Lower leg skin (tissue), 3 donors: ENCODE results near the gene UNC5C.

Experiments used
- CTCF ChIP-seq, 3 donors: fragments of 450-650 bp; IDR thresholded peaks; one replicate each; pipeline ENCODE4 v1.5.1; 2016; ENCODE audit warnings: antibody characterized with exemption in 3 of 3, mild to moderate bottlenecking in 3 of 3, moderate library complexity in 2 of 3
- POLR2A ChIP-seq, 2 donors: fragments of 450-650 bp; IDR thresholded peaks; one replicate each; pipeline ENCODE4 v1.6.1; 2016 to 2017; ENCODE audit warnings: antibody characterized with exemption in 2 of 2, mild to moderate bottlenecking in 1 of 2, moderate library complexity in 1 of 2

GRCh38 chr4:95465010-95465409, 83.8 kb downstream of the UNC5C start:
- TF ChIP-seq CTCF (IDR thresholded peaks at IDR 0.05) (no peak), POLR2A (IDR thresholded peaks at IDR 0.05) (no peak)
